ENCODE results near the gene BTN3A1.

BTN3A1 gene

GRCh38 chr6:26380256-26380655 is 21.8 kb upstream of the BTN3A1 start:
- DNase-seq = no peak

- no peak for DNase-seq
Observed at GRCh38 chr6:26382121-26382520, 20.0 kb upstream of the BTN3A1 start.

GRCh38 chr6:26383624-26384417 is 18.3 kb upstream of the BTN3A1 start:
- DNase-seq = peak; percentile 5

- no peak for DNase-seq
Observed at GRCh38 chr6:26385734-26386125, 16.3 kb upstream of the BTN3A1 start.

- no peak for DNase-seq
Observed at GRCh38 chr6:26387565-26387964, 14.5 kb upstream of the BTN3A1 start.

- DNase-seq = no peak
Observed at GRCh38 chr6:26388014-26388413, 14.1 kb upstream of the BTN3A1 start.

GRCh38 chr6:26388441-26388840 is 13.6 kb upstream of the BTN3A1 start:
- DNase-seq = no peak

GRCh38 chr6:26389349-26389894 is 12.7 kb upstream of the BTN3A1 start:
- no peak for DNase-seq

- no peak for DNase-seq
Observed at GRCh38 chr6:26390531-26390930, 11.5 kb upstream of the BTN3A1 start.

GRCh38 chr6:26392932-26393636 is 9.0 kb upstream of the BTN3A1 start:
- no peak for DNase-seq

GRCh38 chr6:26394289-26394688 is 7.8 kb upstream of the BTN3A1 start:
- DNase-seq = no peak

GRCh38 chr6:26398555-26398954 is 3.5 kb upstream of the BTN3A1 start:
- DNase-seq = no peak

GRCh38 chr6:26400626-26401025 is 1.4 kb upstream of the BTN3A1 start:
- no peak for DNase-seq

- no peak for DNase-seq
Observed at GRCh38 chr6:26401389-26401986, 587 bp upstream of the BTN3A1 start.

- DNase-seq = no peak
Observed at GRCh38 chr6:26403893-26404292, 1.8 kb downstream of the BTN3A1 start.

- DNase-seq = no peak
Observed at GRCh38 chr6:26404546-26404945, 2.5 kb downstream of the BTN3A1 start.

GRCh38 chr6:26408828-26409730 is 7.0 kb downstream of the BTN3A1 start:
- no peak for DNase-seq

- DNase-seq = no peak
Observed at GRCh38 chr6:26411751-26412150, 9.7 kb downstream of the BTN3A1 start.

GRCh38 chr6:26412228-26412627 is 10.2 kb downstream of the BTN3A1 start:
- DNase-seq = no peak

GRCh38 chr6:26412954-26413353 is 10.9 kb downstream of the BTN3A1 start:
- no peak for DNase-seq

- no peak for DNase-seq
Observed at GRCh38 chr6:26414281-26414680, 12.2 kb downstream of the BTN3A1 start.

GRCh38 chr6:26415036-26415614 is 13.1 kb downstream of the BTN3A1 start:
- DNase-seq = no peak

All from T-helper 9 cell (primary cell).